ENCODE measurements around the gene KRTAP10-6.
"Not testable (repeated sequence)": the region's sequence is repeated elsewhere in the genome, so short reads cannot be mapped to it uniquely, and the experiment has no call there.

KRTAP10-6 gene

GRCh38 chr21:44556879-44557278, 35.4 kb downstream of the KRTAP10-6 start:
- DNase-seq (ENCODE audit: low read depth) = no peak

DNA sequence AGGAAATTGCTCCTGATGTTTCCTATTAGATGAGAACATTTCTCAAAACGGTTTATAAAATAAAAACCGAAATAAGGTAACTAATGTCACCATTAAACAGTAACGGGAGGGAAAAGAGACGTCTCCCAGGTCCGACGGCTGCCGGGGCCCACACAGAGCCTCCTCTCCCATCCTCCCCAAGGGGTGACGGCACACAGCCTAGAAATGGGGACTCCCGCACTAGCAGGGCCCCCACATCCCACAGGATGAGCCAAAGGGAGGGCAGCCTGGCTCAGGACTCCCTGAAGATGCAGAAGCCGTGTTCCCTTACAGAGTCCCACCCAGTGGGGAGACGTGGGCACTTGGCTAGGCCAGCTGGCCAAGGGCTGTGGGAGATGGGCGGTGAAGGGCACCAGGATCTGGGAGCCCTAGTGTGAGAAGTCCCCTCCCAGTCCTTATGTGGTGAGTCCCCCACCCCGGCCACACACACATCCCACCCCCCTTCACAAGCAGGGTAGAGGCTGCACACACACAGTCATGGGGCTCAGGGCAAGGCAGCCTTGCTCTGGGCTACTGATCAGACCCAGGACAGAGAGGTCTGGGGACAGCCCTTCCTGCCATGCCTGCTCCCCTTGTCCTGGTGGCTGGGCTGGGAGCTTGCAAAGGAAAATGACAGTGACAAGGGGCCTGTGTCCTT, 37.0 kb downstream of the KRTAP10-6 start:
- DNase-seq (ENCODE audit: low read depth) = no peak

DNA sequence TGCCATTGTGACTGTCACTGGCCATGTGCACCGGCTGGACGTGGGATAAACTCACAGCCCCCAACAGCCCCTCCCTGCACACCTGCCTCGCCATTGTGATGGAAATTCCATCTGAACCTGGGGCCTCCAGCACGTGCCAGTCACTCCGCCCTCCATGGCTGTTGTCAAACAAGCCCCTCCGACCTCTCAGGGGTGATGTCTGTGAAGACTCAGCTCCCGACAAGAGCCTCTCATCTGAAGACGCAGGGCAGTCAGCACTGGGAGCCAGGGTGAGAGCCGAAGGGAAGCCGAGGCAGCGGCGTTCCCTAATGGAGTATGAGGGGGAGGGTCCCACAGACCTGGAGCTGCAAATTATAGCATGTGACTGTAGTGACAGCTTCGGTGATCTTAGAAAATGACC, 39.6 kb downstream of the KRTAP10-6 start:
- DNase-seq (ENCODE audit: low read depth) = no peak

DNA sequence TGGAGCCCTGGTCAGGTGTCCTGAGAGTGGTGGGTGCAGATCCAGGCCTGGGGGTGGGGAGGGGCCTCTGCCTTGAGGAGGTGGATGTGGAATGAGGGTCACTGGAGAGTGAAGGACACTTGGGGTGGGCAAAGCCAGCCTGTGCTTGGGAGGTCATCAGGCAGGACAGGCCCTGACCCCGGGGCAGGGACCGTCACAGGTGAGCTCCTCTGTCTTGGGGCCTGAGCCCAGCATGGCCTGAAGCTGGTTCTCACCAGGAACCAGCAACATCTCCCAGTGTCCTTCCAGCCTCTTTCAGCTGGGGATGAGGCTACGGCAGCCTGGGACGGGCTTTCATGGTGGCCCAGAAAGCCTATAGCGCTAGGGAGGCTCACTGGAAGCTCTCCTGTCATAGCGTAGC, 40.2 kb downstream of the KRTAP10-6 start:
- no peak for DNase-seq (ENCODE audit: low read depth)

- no peak for DNase-seq (ENCODE audit: low read depth)
Observed at GRCh38 chr21:44551340-44551961, 40.9 kb downstream of the KRTAP10-6 start, which contains the start of gene KRTAP10-2. Gene KRTAP10-2, minus strand, starts transcription at chr21:44551505. Its CDS starts 47 bp downstream, at chr21:44551458.

DNA sequence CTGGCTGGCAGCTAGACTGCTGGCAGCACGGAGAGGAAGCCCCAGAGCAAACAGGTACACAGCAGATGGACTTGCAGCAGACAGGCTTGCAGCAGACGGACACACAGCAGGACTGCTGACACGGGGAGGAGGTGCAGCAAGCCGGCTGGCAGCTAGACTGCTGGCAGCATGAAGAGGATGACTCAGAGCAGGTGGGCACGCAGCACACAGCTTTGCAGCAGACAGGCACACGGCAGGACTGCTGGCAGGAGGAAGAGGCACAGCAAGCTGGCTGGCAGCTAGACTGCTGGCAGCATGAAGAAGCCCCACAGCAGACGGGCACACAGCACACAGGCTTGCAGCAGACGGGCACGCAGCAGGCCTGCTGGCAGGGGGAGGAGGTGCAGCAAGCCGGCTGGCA, 41.5 kb downstream of the KRTAP10-6 start:
- DNase-seq (ENCODE audit: low read depth) = no peak

GRCh38 chr21:44550285-44550684, 42.0 kb downstream of the KRTAP10-6 start:
- not testable (repeated sequence) for DNase-seq (ENCODE audit: low read depth)

DNA sequence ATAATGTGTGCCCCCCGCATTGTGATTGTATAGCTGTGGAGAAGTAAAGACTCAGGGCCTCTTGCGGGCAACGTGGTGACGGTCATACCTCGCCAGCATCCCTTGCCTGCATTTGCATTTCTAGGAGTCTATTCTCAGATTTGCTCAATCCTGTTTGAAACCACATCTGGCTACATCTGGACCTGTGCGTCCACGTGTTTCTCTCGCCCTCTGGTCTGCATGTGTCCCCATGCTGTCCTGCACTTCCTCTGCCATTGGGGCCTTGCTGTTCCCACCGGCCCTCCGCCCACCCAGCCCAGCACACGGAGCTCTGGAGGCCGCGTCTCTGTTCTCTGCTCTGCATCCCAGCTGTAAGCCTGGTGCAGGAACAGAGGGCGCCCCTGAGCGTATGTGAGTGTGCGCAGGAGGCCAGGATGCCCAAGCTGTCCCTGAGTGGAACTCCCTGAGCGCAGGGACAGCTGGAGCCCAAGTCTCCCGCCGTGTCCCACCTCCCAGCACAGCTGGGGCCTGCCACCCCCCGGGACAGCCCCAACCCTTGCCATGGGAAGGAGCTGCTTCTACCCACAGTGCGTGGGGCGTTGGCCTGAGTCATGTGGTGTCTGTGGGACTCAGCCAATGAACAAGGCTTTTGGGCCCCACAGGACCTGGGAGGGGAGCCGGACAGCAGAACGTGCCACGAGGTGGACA, 42.6 kb downstream of the KRTAP10-6 start:
- DNase-seq (ENCODE audit: low read depth) = no peak

- no peak for DNase-seq (ENCODE audit: low read depth)
Observed at GRCh38 chr21:44548922-44549321, 43.4 kb downstream of the KRTAP10-6 start.

- no peak for DNase-seq (ENCODE audit: low read depth)
Observed at GRCh38 chr21:44548381-44548780, 43.9 kb downstream of the KRTAP10-6 start.

DNA sequence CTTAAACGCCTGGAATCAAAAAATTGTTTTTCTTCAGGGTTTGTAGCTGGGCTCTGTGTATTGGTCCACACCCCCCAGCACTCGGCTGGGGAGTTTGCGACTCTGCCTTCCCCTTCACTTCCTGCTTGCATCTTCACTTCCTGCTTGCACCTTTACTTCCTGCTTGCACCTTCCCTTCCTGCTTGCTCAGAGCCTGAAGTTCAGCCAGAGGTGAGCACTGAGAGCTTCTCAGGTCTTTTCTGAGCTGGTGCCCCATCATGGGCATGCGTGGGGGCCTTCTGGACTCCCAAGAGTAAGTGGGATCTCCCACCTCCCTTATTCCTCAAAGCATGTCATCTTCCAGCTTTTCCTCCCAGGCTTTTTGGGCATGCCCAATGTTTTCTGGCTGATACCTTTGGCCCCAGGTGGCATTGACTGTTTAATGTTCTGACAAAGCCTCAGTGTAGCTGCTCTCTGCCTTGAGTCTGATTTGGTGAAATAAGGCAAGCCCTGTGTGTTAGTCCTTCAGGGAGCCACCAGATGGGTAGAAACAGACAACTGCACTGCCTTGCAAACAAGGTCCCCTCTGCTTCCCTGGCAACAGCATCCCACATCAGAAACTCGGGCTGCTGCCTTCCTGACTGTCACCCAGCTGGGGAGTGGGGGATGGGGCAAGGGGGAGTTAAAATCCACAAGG, 44.5 kb downstream of the KRTAP10-6 start:
- no peak for DNase-seq (ENCODE audit: low read depth)

DNA sequence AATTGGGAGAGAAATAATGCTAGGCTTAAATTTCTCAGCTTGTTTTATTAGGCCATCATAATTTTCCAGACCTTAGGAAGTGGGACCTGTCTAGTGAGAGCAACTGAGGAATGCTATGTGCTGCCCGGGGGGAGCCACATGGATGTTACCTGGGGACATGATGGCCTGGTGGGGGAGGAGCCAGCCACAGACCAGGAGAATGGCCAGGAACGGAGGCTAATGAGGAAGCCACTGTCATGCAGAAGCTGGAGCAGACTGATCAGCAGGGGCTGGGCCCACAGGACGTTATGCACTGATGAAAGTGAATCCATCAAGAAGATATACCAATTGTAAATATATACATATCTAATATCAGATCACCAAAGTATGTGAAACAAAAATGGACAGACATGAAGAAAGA, 47.7 kb downstream of the KRTAP10-6 start:
- DNase-seq (ENCODE audit: low read depth) = no peak

DNA sequence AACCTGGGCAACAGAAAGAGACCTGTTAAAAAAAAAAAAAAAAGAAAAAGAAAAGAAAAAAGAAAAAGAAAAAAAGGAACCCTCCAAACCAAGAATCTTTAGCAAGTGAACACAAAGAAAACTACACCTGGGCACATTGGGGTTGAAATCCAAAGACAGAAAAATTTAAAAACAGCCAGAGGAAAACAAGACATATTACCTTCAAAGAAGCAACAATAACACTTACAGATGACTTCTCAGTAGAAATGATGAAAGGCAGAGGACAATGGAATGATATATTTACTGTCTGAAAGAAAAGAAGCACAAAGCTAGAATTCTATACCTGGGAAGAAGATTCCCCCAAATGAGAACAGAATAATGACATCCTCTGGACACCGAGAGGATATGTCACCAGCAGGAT, 49.6 kb downstream of the KRTAP10-6 start:
- no peak for DNase-seq (ENCODE audit: low read depth)
